ENCODE data around the gene STAT1.

GRCh38 chr2:191032588-191033429, 18.8 kb upstream of the STAT1 start:
- TF ChIP-seq TAF1 (IDR thresholded peaks at IDR 0.05; ENCODE audit: borderline replicate concordance, low read depth, low read length) = no peak
- TF ChIP-seq POLR2A (IDR thresholded peaks at IDR 0.05; ENCODE audit: low read depth, low read length) = no peak

Data from GM12892 (cell line).